ENCODE measurements around the gene SHF.
"Not testable (repeated sequence)": the region's sequence is repeated elsewhere in the genome, so short reads cannot be mapped to it uniquely, and the experiment has no call there.

SHF gene

DNA sequence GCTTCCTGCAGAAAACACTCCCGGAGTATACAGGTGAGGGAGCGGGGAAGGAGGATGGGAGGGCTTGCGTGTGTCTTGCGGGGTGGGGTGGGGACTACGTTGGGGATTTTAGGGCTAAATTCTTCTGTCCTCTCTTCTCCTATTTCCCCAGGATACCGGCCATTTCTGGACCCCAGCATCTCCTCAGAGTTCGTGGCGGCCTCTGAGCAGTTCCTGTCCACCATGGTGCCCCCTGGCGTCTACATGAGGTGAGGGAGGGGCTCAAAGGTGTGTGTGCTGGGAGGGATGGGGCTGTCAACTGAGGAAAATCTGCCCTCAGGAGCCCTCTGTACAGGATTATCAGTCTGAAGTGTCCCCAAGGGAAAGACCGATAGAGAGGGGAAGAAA is 51.4 kb downstream of the SHF start:
- TF ChIP-seq, protein P1, sequence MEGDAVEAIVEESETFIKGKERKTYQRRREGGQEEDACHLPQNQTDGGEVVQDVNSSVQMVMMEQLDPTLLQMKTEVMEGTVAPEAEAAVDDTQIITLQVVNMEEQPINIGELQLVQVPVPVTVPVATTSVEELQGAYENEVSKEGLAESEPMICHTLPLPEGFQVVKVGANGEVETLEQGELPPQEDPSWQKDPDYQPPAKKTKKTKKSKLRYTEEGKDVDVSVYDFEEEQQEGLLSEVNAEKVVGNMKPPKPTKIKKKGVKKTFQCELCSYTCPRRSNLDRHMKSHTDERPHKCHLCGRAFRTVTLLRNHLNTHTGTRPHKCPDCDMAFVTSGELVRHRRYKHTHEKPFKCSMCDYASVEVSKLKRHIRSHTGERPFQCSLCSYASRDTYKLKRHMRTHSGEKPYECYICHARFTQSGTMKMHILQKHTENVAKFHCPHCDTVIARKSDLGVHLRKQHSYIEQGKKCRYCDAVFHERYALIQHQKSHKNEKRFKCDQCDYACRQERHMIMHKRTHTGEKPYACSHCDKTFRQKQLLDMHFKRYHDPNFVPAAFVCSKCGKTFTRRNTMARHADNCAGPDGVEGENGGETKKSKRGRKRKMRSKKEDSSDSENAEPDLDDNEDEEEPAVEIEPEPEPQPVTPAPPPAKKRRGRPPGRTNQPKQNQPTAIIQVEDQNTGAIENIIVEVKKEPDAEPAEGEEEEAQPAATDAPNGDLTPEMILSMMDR (IDR thresholded peaks at IDR 0.05; ENCODE audit: low read depth, low read length): peak; percentile 10; the same call in 1 of the 2 replicates

DNA sequence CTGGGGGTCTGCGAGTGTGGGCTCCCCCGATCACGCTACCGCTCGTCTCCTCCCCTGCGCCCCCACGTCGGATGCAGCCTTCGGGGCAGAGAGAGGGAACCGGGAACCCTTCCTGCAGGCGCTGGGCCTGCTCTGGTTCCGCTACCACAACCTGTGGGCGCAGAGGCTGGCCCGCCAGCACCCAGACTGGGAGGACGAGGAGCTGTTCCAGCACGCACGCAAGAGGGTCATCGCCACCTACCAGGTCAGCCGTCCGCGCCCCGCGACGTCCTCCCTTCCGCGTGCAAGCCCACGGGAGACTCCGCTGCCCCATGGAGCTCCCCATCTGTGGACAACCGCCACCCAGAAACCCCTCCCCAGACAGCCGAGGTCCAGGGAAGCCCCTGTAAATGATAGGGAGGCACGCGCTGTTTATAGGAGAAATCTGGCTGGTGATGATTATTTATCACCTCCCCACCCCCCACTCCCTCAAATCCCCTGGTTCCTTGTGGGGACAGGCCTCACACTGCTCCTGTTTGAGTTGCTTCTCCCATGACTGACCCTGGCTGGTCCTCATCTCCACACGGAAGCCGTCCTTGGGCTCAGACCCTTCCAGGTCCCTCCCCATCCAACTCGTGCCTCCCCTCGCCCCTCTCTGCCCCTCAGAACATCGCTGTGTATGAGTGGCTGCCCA is 51.9 kb downstream of the SHF start:
- DNase-seq (ENCODE audit: extremely low read depth, low read depth): not testable (repeated sequence)

More for the DNA sequence above, 51.4 kb downstream of the SHF start:
- DNase-seq (ENCODE audit: extremely low read depth, low read depth): no peak

DNA sequence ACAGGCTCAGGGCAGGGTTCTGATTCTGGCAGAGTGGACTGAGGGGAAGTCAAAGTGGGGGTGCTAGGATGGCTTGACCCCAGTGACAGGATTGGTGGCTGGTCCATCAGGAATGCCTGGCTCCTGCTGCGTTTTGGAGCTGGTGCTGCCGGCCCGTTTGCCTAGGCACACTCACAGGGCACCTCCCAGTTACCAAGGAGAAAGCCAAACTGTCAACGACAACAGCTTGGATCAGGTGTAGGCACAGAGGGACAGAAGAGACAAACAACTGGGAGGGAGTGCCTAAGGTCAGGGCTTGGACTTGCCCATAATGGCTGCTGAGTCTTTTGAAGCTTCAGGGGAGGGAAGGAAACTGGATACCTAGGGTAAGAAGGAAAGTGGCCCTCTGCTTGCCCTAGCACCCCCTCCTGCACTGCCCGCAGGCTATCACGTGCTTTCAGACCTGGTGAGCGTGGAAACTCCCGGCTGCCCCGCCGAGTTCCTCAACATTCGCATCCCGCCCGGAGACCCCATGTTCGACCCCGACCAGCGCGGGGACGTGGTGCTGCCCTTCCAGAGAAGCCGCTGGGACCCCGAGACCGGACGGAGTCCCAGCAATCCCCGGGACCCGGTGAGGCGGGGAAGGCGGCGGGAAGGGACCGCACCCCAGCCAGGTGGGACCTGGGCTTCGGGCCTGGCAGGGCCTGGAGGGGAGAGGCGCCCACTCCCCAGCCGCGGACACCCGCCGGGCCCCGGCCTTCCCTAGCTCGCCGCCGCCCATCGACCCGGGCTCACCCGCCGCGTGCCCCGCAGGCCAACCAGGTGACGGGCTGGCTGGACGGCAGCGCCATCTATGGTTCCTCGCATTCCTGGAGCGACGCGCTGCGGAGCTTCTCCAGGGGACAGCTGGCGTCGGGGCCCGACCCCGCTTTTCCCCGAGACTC is 52.8 kb downstream of the SHF start:
- no peak for DNase-seq (ENCODE audit: extremely low read depth, low read depth)

DNA sequence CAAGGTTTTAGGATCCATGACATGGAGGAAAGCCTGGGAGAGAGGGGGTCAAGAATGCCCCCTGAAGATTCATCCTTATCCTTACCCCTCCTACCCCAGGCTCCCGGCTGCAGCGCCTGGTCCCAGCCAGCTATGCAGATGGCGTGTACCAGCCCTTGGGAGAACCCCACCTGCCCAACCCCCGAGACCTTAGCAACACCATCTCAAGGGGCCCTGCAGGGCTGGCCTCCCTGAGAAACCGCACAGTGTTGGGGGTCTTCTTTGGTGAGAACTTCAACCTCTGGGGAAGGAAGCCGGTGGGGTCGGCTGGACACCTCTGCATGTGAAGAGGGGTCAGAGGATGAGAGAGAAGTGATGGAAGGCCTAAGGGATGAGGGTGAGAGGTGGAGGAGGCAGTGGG is 53.7 kb downstream of the SHF start:
- TF ChIP-seq, protein P1 (IDR thresholded peaks at IDR 0.05; ENCODE audit: low read depth, low read length): no peak
- DNase-seq (ENCODE audit: extremely low read depth, low read depth): no peak

More for the DNA sequence above, 52.8 kb downstream of the SHF start:
- TF ChIP-seq, protein P1 (IDR thresholded peaks at IDR 0.05; ENCODE audit: low read depth, low read length): no peak; the same call in 1 of the 2 replicates

DNA sequence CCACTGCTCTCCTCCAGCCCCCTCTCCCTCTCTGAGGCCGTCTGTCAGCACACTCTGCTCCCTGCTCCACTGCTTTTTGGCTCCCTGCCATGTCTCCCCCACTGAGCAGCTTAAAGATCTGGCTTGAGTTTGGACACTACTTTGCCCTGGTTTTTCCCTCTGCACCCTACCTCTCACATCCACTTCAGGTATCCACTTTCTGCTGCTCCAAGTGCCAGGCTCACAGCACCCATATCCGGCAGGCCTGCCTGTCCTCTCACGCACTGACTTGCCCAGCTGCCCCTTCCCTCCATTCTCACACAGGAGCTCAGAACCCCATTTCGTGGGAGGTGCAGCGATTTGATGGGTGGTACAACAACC is 54.2 kb downstream of the SHF start:
- TF ChIP-seq, protein P1 (IDR thresholded peaks at IDR 0.05; ENCODE audit: low read depth, low read length): no peak
- DNase-seq (ENCODE audit: extremely low read depth, low read depth): no peak

DNA sequence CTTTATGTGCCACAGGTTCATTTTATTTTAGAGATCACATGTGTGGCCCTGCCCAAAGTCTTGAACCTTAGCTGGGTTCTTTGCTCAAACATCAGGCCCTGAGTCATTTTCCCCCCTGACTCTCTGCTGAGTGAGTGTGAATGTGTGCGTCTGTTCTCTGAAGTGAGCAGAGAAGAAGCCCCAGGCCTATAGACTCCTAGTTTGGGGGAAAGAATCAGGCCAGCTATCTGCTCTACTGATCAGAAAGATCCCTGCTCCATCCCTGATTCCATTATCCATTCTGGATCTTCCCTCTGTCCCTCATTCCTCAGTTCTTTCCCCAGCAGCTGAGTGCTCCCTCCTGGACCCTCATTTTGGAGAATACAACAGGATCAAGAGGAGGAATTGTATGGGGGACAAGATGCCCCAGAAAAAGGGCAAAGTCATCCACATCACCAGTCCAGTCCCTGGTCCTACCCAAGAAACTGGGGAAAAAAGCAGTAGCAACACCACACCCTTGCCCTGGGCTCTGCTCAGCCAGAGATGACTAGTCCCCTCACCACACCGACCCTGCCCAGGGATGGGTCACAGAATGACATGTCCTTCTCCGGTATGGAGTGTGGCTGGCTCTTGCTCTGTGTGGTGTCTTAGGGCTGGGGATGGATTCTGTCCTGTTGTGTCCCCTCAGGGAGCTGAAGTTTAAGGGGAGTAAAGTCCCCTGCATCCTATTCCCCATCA is 54.8 kb downstream of the SHF start:
- TF ChIP-seq, protein P1 (IDR thresholded peaks at IDR 0.05; ENCODE audit: low read depth, low read length): no peak
- no peak for DNase-seq (ENCODE audit: extremely low read depth, low read depth)

DNA sequence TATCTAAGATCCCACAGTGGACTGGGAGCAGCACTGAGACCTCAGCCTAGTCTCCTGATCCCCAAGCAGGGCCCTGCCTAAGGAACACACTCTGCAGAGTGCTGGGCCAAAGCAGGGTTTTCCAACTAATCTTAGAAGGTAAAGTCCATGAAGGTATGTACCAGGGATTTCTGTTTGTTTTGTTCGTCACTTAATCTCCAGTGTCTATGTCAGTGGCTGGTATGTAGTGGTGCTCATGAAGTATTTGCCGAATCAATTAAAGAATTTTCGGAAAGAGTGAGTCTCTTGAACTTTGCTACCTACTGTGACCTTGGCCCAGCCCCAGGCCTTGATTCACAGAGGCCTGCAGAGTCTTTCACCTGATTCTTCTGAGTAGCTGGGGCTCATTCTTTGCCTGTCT is 56.3 kb downstream of the SHF start:
- TF ChIP-seq, protein P1 (IDR thresholded peaks at IDR 0.05; ENCODE audit: low read depth, low read length): no peak
- DNase-seq (ENCODE audit: extremely low read depth, low read depth): no peak

Measured in AG09319 (cell line).